RWPE1 (cell line): ENCODE results near the gene TCTN3.

ENCODE experiments used
- CTCF ChIA-PET: fragments of 350-600 bp; sonication (Branson Sonifier 250); formaldehyde crosslinking; extraction: SDS; loops from one replicate; lab custom pipeline; 2021; lab: Yijun Ruan, JAX
- POLR2A ChIA-PET: fragments of 400-600 bp; formaldehyde crosslinking; extraction: SDS; loops from one replicate; lab custom pipeline; 2020; ENCODE audit warnings: antibody characterized with exemption; ENCODE audit not compliant: low non-redundant PET; lab: Yijun Ruan, JAX
- DNase-seq: peaks from one replicate; pipeline ENCODE4 v3.0.0; 2012; ENCODE audit warnings: low spot score
- H3K27ac ChIP-seq: fragments of 450-650 bp; 2 replicates; pipeline ENCODE4 v1.5.1; 2017
- CTCF ChIP-seq: fragments of 450-650 bp; conservative IDR thresholded peaks from 2 replicates; pipeline ENCODE4 v1.5.1; 2017; ENCODE audit warnings: low read depth, mild to moderate bottlenecking

The TCTN3 gene

GRCh38 chr10:95664543-95664942 is 29.2 kb downstream of the TCTN3 start:
- ChIA-PET POLR2A (no interaction called here), CTCF (interaction anchor here (0.6 kb wide), 1 partner anchor 200 kb away, joined by 7 read pairs; no protein-coding TSS in a partner anchor)
- TF ChIP-seq CTCF = no peak
- DNase-seq = no peak
- no peak overlapping the region for H3K27ac ChIP-seq

GRCh38 chr10:95663496-95663895 is 30.2 kb downstream of the TCTN3 start:
- ChIA-PET POLR2A (no interaction called here), CTCF (interaction anchor here (0.6 kb wide), 1 partner anchor 444 kb away, joined by 3 read pairs; no protein-coding TSS in a partner anchor)
- no peak for TF ChIP-seq CTCF
- H3K27ac ChIP-seq = no peak overlapping the region
- no peak for DNase-seq

- ChIA-PET CTCF (no interaction called here), POLR2A (no interaction called here)
- no peak for DNase-seq
- H3K27ac ChIP-seq = no peak overlapping the region
- TF ChIP-seq CTCF = no peak
Measured at GRCh38 chr10:95661818-95662217, 31.9 kb downstream of the TCTN3 start.

- H3K27ac ChIP-seq = no peak overlapping the region
- POLR2A ChIA-PET = no interaction called here
Measured at GRCh38 chr10:95660283-95660682, 33.4 kb downstream of the TCTN3 start.

GRCh38 chr10:95657250-95657649 is 36.5 kb downstream of the TCTN3 start:
- no peak overlapping the region for H3K27ac ChIP-seq
- no peak for TF ChIP-seq CTCF
- DNase-seq = no peak
- CTCF ChIA-PET = no interaction called here
- POLR2A ChIA-PET = no interaction called here

More at GRCh38 chr10:95660283-95660682, 33.4 kb downstream of the TCTN3 start:
- CTCF ChIA-PET = no interaction called here
- no peak for DNase-seq
- TF ChIP-seq CTCF = no peak

GRCh38 chr10:95656291-95657164 is 37.2 kb downstream of the TCTN3 start, which contains the start of gene ALDH18A1:
ALDH18A1 (minus strand) TSS chr10:95656711; CDS start chr10:95653377, 3,334 bp downstream.
- CTCF ChIA-PET = interaction anchor here (0.5 to 0.6 kb wide), 2 partner anchors 10 to 38 kb away, joined by 3 to 4 read pairs; no protein-coding TSS in a partner anchor
- peak; percentile 92 for DNase-seq
- TF ChIP-seq CTCF = no peak
- POLR2A ChIA-PET = no interaction called here
- H3K27ac ChIP-seq = peak within 1 kb of the TSS; percentile 47
